Epithelial cell of esophagus (primary cell): ENCODE data around the gene THADA.

ENCODE experiments used
- DNase-seq: peaks from one replicate; pipeline ENCODE4 v3.0.0; 2010; ENCODE audit warnings: low read depth
- H3K4me3 ChIP-seq: 2 replicates; pipeline ENCODE4 v1.5.1; 2011; ENCODE audit warnings: mild to moderate bottlenecking, low read length, control low read depth
- CTCF ChIP-seq: IDR thresholded peaks from 2 replicates; pipeline ENCODE4 v1.5.1; 2011; ENCODE audit warnings: low read depth, mild to moderate bottlenecking, low read length, control low read depth, inconsistent platforms; ENCODE audit not compliant: insufficient read depth; ENCODE audit errors: missing control alignments

Gene THADA

DNA sequence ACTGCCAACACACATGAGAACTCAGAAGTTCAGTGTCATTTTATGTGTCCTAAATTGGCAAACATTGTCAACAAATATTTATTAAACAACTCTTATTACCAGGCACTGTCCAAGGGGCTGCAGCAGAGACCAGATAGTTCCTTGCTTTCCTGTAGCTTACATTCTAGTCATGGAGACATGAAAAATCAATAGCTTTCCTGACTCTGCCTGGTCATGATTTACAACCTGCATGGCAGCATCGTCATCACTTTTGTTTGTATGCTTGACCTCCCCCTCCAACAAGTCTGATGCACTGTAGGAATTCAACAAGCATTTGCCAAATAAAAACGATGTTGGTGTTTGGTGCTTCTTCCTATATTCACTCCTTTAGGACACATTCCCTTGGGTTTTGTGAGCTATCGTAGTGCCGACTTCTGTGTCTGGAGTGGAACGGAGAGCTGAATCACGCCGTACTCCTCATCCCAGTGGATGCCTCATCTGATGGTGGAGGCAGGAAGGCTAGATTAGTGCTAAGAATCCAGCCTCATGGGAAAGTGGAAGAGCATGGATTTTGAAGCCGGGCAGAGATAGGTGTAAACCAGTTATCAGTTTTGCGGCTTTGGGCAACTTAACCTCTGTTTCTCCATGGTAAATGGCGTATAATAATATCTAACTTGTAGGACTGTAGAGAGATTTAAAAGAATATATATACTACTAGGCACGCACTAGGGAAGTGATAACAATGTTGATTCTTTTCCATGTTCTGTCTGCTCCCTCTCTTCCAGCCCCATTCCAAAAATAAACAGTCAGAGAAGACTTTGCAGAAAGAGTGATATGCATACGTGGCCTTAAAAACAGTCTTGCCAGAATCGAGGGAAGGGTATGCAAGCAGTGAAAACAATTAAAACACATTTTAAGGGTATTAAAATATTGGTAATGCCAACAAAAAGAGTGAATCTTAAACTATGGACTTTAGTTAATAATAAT, 249.0 kb downstream of the THADA start:
- no peak for DNase-seq
- TF ChIP-seq CTCF: no peak
- no peak overlapping the region for H3K4me3 ChIP-seq

DNA sequence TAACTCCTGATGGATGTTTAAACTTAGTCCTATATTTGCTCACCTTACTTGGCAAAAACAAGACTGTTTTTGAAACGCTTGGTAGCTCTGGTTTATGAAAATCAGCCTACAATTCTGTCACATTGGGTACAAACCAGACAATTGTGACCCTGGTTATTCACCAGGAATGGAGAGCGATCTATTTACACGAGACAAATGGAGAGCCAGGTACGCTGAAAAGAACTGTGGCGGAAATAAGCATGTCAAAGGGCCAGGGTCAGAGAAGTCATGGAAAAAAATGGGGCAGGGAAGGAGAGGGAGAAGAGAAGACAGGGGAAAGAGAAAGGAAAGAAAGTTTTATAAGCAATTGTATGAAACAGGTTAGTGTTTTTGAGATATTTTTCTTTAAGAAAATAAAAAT, 250.0 kb downstream of the THADA start:
- TF ChIP-seq CTCF: no peak
- no peak for DNase-seq

DNA sequence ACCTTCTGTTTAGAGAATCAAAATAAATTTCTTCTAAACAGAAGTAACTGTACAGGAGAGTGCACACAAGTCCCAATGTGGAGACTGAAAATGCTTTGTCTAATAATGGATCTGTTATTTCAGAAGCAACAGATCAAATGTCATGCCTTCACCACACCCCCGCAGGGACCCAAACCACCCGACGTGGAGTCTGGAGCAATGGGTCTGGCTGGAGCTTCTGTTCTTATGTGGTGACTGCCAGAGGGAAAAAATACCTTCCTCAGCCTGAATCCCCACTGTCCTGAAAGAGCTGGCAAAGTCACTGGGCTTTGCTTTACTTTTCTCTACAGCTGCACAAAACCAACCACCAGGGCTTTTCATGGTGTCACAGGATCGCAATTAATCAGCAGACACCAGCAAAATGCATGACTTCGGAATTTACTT, 250.4 kb downstream of the THADA start:
- no peak overlapping the region for H3K4me3 ChIP-seq
- DNase-seq: no peak
- no peak for TF ChIP-seq CTCF

More for the DNA sequence above, 250.0 kb downstream of the THADA start:
- no peak overlapping the region for H3K4me3 ChIP-seq

GRCh38 chr2:43344868-43345373, 250.9 kb downstream of the THADA start:
- no peak for DNase-seq
- H3K4me3 ChIP-seq: no peak overlapping the region
- TF ChIP-seq CTCF: no peak

- no peak overlapping the region for H3K4me3 ChIP-seq
- DNase-seq: peak; percentile 58
- no peak for TF ChIP-seq CTCF
Observed at GRCh38 chr2:43343573-43344304, 252.1 kb downstream of the THADA start.

- TF ChIP-seq CTCF: no peak
- no peak overlapping the region for H3K4me3 ChIP-seq
- DNase-seq: peak; percentile 17
Observed at GRCh38 chr2:43341959-43342757, 253.7 kb downstream of the THADA start.
